PC-3 (cell line): ENCODE measurements around the gene FBXL7.

Experiments used
- EZH2 ChIP-seq: fragments of 300-600 bp; sonication (generic); IDR thresholded peaks from one replicate; pipeline ENCODE4 v1.6.1; 2017; ENCODE audit warnings: antibody characterized with exemption, mild to moderate bottlenecking, low read length; ENCODE audit not compliant: unreplicated experiment
- EZH2phosphoT487 ChIP-seq: fragments of 300-600 bp; sonication (generic); IDR thresholded peaks from 2 replicates; pipeline ENCODE4 v1.6.1; 2018; ENCODE audit warnings: mild to moderate bottlenecking, antibody characterized with exemption, low read length, borderline replicate concordance
- TF ChIP-seq, protein P1 (sequence below): fragments of 300-600 bp; sonication (generic); conservative IDR thresholded peaks from 2 replicates; pipeline ENCODE4 v1.5.1; 2017; ENCODE audit warnings: antibody characterized with exemption, low read depth, mild to moderate bottlenecking, low read length

DNA sequence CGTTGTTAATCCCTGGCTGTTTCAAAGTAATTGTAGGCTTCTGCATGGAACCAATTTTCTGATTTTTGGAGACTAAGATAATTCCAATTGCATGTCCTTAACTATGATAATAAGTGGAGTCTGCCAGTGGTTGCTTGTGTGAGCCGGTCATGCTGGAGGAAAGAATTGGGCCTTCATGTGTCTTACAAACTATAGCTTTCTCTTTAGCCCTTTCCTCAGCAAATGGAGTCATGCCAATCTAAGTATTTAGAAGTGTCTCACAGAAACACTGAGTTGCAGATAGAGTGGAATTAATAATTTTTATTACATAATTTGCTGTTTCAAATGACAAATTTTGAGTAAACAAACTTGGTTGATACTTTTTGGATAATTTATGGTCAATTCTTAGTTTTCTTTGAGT is 200.4 kb downstream of the FBXL7 start:
- TF ChIP-seq, protein P1, sequence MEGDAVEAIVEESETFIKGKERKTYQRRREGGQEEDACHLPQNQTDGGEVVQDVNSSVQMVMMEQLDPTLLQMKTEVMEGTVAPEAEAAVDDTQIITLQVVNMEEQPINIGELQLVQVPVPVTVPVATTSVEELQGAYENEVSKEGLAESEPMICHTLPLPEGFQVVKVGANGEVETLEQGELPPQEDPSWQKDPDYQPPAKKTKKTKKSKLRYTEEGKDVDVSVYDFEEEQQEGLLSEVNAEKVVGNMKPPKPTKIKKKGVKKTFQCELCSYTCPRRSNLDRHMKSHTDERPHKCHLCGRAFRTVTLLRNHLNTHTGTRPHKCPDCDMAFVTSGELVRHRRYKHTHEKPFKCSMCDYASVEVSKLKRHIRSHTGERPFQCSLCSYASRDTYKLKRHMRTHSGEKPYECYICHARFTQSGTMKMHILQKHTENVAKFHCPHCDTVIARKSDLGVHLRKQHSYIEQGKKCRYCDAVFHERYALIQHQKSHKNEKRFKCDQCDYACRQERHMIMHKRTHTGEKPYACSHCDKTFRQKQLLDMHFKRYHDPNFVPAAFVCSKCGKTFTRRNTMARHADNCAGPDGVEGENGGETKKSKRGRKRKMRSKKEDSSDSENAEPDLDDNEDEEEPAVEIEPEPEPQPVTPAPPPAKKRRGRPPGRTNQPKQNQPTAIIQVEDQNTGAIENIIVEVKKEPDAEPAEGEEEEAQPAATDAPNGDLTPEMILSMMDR: no peak
- no peak for TF ChIP-seq EZH2
- no peak for TF ChIP-seq EZH2phosphoT487
